GM21381 (cell line): ENCODE measurements around the gene FAM13A.
"Not testable (repeated sequence)": the region's sequence is repeated elsewhere in the genome, so short reads cannot be mapped to it uniquely, and the experiment has no call there.

Source experiments
- ATAC-seq: cut with Tn5 transposase; IDR thresholded peaks from one replicate; pipeline ENCODE4 v1.9.1; 2021; ENCODE audit warnings: mild to moderate bottlenecking, moderate library complexity; ENCODE audit not compliant: unreplicated experiment

FAM13A gene

DNA sequence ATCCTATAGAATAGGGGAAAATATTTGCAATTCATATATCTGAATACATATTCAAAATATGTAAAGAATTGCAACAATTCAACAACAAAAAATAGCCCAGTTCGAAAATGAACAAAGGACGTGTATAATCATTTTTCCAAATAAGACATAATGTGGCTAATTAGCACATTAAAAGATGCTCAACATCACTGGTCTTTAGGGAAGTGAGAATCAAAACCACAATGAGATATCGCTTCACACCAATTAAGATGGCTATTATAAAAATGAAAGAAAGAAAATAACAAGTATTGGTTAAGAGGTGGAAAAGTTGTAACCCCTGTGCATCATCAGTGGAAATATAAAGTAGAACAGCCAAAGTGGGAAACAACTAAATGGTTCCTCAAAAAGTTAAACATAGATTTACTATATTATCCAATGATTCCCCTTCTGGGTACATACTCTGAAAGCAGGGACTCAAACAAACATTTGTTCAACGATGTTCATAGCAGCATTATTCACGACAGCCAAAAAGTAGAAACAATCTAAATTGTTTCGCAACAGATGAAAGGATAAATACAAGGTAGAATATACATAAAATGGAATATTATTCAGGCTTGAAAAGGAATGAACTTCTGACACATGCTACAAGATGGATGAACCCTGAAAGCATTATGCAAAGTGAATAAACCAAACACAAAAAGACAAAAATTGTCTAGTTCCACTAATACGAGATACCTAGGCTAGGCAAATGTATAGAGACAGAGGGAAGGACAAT, 12.7 kb downstream of the FAM13A start:
- no peak for ATAC-seq

DNA sequence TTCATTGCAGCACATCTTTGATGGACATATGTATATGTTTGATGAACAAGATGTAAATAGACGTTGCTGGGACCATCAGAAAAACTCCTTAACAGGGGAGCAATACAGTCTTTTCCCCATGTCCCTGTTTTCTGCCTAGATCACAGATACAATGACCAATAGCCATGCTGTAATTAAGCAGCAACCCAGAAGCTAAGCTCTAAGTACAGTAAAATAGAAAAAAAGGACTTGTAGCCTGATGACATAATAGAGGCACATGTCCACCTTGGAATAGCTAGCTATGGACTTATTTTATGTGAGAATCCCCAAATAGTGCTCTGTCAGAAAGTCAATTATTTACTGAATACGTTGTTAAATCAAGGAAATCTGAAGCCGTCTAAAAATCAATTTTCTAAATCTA, 14.9 kb downstream of the FAM13A start:
- no peak for ATAC-seq

DNA sequence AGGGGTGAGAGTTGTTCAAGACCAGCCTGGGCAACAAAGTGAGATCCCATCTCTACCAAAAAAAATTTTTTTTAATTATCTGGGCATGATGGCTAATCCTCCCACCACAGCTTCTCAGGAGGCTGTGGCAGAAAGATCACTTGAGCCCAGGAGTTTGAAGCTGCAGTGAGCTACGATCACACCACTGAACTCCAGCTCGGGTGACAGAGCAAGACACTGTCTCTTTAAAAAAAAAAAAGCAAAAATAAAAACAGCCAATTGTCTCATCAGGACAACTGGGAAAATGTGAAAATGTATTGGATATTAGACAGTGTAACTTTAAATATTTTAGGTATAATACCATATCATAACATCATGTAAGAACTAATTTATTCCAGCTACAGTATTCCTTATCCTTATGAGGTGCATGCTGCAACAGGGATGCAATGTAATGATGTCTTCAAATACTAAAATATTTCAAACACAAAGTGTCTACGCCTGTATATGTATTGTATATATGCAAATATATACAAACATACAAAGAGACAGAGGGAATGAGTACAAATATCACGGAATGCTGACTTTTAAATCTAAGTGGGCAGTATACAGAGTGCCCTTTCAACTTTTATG, 17.2 kb downstream of the FAM13A start:
- ATAC-seq, result no peak

DNA sequence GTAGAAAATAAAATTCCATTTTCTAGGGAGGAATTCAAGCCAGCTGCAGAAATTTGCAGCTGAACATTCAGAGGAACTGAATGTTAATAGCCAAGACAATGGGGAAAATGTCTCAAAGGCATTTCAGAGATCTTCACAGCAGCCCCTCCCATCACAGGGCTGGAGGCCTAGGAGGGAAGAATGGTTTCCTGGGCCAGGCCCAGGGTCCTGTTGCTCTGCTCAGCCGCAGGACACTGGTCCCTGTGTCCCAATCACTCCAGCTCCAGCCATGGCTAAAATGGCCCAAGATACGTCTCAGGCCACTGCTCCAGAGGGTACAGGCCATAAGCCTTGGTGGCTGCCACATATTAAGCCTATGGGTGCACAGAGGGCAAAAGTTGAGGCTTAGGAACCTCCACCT, 20.4 kb downstream of the FAM13A start:
- no peak for ATAC-seq

DNA sequence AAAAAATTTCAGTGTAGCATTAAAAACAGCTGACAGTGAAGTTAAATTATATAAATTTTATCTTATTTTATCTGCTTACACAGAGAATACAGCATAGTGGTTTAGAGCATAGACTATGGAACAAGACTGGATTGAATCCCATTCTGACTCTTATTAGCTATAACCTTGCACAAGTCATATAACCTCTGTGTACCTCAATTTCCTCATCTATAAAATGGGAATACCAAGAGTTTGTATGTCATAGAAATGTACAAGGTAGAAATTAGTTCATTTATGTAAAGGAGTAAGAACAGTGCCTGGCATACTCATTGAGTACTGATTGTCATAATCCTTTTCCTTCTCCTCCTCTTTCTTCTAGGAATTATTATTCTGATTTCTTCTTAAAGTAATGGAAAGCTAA, 25.7 kb downstream of the FAM13A start:
- no peak for ATAC-seq

DNA sequence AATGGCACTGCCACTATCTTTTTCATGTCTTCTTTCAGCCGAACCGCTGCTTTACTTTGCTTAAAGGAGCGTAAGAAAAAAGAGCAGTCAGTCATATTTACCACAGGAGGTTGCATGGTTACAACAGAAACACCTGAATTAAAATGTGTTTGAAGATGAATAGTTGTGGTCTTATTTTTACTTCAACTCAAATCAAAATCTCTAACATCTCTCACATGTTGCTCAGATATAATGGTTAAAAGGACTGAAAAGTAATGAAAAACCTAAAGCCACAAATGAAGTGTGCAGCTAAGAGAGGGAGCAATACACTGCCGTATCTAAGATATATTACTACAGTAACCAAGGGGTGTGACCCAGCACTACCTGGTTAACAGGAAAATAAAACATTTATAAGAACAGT, 27.4 kb downstream of the FAM13A start:
- no peak for ATAC-seq

DNA sequence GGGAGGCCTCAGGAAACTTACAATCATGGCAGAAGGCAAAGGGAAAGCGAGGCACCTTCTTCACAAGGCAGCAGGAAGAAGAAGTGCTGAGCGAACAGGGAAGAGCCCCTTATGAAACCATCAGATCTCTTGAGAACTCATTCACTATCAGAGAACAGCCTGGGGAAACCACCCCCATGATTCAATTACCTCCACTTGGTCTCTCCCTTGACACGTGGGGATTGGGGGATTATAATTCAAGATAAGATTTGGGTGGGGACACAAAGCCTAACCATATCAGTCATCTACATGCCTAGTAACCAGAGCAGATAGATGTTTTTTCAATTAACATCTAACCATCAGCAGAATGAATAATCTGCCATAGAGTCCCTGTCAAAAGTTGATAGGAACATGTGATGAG, 30.4 kb downstream of the FAM13A start:
- ATAC-seq, result no peak

DNA sequence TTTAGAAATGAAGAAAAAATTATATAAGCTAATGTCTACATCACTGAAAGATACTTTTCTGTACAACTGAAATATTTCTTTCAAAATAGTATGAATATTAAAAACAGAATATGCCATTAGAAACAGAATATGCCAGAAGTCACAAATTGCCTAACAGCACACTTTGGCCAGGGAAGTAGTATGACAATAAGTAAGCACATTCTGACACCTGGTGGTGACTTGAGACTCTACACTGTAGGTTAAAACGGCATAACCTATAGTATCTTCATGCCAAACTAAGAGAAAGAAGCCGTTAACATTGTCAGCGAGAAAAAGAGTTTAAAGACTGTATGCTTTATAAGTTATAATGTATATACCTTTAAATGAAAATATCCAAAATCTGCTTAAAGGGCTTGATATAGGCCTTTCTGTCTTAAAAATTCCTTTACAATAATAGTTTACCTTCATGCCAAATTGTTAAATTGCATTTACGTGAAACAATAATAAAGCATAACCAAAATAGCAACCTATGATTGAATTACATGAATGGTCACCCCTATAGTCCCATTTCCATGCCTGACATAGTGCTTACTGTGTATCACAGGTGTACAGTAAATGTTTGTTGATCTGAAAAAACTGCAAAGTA, 32.8 kb downstream of the FAM13A start:
- peak; percentile 90 for ATAC-seq

DNA sequence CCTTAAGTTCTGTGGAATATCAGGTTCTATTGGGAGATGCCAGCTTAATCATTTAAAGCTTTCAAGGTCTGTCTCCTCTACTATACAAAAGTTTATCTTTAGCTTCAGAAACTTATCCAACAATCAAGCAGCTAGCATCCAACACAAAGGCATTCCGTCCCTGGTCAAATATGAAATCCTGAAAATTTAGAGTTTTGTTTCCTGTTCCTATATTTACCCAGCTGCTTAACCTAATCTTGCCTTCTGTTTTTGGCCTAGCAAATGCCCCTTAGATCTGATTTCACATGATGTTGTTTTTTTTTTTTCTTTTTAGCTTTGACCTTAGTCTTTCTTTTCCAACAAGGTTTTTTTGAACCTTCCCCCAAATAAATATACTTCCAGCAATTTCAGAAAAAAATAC, 33.8 kb downstream of the FAM13A start:
- no peak for ATAC-seq

DNA sequence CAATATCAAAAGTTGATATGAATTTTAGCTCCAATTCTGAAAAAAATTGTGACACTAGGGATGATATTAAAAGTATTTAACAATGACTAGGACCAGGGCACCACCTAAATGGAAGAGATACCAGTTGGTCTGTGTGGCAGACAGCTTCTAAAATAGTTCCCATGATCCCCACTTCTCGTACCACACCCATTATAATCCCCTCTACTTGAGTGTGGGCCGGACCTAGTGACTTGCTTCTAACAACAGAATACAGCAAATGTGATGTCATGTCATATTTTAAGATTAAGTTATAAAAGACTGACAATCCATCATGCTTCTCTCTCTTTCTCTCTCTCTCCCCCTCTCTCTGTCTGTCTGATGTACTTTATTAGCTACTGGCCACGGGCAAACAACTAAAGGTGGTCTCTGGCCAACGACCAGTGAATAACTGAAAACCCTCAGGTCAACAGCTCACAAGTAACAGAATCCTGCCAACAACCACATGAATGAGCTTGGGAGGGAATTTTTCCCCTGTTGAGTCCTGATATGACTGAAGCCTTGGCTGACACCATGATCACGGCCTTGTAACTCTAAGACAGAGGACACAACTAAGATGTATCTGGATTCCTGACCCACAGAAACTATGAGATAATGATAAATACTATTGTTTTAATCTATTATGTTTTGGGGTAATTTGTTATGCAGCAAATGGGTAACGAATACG, 34.4 kb downstream of the FAM13A start:
- ATAC-seq, result no peak

DNA sequence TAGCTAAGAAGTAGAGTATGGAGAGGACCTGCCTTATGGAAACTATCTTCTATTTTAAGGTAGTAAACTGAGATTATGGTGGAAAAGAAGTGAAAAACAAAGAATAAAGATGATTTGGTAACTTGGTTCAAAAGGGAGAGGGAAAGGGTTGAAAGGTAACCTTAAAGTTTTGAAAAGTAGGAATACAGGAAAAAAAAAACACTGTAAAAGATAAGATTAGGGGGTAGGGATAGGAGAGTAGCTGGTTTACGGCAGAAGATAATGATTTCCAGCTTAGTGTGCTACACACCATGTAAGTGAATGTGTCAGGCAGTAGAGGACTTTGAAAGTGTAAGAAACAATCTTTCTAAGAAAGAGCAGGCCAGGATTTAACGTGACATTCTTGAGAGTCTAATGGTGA, 35.3 kb downstream of the FAM13A start:
- no peak for ATAC-seq

DNA sequence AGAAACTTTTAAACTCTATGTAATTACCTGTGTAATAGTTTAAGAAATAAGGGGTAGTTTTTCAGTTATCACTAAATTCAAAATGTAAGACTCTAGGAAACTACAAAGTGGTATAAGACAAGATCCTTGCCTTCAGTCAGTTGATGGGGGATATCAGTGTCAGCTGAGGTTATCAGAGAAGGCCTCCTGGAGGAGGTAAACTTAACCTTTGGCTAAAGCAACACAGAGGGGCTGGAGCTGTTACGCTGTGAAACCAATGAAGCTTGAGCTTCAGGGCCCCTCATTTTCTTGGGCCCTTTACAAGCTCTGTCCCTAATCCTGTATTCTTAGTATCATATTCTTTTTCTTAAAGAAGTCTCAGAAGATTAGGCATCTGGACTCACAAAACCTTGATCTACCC, 35.9 kb downstream of the FAM13A start:
- no peak for ATAC-seq

DNA sequence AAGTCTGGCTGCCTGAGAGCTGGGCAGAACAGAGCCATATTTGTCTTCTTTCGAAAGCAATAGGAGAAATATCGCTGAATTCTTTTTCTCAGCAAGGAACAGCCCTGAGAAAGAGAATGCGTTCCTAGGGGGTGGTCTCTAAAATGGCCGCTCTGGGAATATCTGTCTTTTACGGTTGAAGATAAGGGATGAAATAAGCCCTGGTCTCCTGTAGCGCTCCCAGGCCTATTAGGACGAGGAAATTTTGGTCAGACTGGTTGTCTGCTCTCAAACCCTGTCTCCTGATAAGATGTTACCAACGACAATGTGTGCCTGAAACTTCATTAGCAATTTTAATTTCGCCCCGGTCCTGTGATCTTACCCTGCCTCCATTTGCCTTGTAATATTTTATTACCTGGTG, 42.1 kb downstream of the FAM13A start:
- not testable (repeated sequence) for ATAC-seq

DNA sequence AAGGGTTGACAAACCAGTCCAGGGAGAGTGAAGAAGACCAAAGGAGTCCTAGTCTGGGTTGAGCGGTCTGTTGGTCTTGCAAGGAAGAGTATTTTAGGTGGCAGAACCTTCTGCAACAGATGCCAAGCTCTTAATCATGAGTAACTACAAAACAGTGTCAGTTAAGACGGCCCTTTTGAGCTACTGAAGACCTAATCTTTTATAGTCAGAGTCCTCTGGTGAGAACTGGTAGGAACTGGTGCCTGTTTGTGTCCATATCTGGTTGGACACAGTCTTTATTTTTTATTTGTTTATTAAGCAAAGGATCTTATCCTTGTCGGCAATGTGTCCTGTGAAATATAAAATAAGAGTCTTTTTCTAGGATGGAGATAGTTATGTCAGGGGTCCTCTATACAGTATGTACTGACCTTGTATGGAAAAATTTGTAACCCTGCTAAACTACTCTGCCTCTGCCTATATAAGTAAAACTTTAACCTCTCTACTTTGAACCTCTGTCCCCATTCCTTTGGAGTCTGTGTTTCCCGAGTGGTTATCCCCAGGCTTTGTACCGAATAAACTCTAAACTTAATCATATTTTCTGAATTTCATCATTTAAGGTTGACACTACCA, 47.1 kb downstream of the FAM13A start:
- ATAC-seq, result no peak

DNA sequence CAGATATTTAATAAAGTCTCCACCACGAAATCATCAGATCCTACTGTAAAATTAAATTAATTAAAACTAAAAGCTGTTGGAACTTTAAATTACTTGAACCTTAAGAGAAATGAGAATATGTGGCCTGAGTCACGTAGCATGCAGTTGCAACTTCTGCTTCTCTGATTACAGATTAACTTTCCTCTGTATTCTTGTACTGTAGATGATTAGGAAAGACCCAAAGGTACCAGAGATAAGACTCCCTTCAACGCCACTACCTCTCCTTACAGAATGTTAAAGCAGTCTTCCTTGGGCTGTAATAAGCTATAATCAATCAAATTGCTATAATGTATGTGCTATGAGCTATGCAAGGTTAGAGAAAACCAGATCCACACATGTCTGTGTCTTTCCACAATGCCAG, 47.9 kb downstream of the FAM13A start:
- no peak for ATAC-seq

DNA sequence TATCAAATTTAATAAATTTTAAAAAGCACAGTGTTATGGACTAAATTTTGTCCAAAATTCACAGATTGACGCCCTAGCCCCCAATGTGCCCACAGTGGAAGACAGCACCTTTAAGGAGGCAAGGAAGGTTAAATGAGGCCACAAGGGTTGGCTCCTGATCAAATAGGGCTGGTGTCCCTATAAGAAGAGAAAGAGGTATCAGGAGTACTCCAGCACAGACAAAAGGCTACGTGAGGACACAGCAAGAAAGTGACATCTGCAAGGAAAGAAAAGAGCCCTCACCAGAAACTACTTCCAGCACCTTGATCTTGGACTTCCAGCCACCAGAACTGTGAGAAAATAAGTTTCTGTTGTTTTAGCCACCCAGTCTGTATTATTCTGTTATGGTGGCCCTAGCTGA, 48.8 kb downstream of the FAM13A start:
- ATAC-seq, result no peak

DNA sequence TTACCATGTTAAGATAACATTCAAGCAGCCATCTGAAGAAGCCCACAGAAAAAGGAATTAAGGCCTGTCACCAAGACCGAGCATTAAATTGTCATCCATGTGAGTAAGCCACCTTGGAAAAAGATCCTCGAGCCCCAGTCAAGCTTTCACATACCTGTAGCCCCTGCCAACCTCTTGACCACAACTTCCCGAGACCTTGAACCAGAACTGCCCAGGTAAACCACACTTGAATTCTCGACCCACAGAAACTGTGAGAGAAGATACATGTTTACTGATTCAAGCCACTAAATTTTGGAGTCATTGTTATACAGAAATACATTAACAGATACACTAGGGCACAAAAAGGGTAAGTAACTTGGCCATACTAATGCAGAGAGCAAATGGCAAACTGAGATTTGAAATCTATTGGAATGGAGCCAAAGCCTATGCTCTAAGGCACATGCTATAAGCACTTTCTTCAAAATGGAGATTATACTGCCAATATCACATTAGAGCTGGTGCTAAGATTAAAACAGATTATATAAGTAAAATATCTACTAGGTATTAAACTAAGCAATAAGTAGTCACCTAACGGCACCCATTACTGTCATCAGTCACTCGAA, 49.5 kb downstream of the FAM13A start:
- ATAC-seq, result no peak

DNA sequence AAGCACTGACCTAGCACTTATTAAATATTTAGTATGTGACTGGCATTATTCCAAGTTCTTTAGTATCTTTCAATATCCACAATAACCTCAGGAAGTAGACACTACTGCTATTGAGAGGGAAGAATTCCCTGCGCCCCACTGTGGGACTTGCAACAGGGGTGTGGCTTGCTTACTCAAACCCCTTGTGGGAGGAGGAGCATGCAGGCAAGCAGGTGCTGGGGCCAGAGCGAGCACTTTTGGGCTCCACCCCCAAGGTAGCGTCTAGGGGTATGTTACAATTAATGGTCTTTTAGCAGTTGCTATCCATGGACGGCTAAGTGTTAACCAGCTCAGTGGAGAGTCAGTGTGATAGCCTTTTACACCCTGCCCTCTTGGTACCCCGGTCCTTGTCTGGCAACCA, 50.7 kb downstream of the FAM13A start:
- no peak for ATAC-seq

DNA sequence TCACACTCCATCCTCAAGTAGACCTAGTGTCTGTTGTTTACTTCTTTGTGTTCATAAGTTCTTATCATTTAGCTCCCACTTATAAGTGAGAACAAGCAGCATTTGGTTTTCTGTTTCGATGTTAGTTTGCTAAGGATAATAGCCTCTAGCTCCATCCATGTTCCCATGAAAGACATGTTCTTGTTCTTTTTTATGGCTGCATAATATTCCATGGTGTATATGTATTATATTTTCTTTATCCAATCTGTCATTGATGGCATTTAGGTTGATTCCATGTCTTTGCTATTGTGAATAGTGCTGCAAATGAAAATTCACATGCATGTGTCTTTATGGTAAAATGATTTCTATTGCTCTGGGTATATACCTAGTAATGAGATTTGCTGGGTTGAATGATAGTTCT, 51.9 kb downstream of the FAM13A start:
- ATAC-seq, result not testable (repeated sequence)

DNA sequence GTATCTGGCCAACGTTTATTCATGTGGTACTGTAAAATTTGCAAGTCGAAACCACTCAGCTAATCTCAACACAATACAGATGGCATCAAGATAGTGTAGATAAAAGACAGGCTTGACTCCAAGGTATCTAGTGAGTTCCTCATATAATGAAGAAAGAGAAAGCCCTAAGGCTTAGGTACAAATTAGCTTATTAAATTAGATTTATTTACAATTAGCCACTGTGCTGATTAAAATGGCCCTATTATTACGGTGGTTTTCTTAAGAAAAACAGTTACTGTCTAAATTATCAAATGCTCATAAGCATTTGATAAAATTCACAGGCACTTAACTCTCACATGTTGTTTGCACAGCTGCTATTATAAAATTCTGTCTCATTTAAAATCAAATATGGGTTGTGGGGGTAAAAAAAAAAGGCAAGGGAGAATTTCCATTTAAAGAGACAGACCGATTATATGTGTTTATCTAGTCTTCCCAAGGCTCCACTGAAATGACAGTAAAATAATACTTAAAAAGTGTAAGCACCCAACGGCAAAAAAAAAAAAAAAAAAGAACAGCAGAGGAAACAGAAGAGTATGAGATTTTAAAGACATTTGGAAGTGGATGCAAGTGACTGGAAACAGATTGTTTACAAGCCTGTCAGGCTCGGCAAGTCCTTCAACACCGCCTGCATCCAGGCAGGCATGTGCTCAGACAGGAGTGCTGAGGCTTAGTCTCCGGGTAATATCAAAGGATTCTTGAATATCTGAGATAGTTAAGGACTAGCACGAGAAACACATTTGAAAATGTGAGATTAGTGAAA, 55.1 kb downstream of the FAM13A start:
- ATAC-seq, result no peak
